Lung (tissue), 12 donors: ENCODE measurements around the gene ADNP. TPM values are rescaled to one million over a fixed set of nuclear protein-coding genes. Genes with fewer than 3 reads are reported as not detected.

Source experiments
- ATAC-seq: fragments of 200-7000 bp; cut with Tn5 transposase; one replicate; pipeline ENCODE4 v1.9.1; 2020; ENCODE audit warnings: moderate number of reproducible peaks; ENCODE audit not compliant: insufficient read depth, low FRiP score
- DNase-seq, 3 donors: peaks; one replicate each; pipeline ENCODE4 v3.0.0-alpha.2; 2013 to 2017
- H3K27ac ChIP-seq, 2 donors: one replicate each; pipeline ENCODE4 v1.5.1; 2013; ENCODE audit warnings: mild to moderate bottlenecking in 2 of 2, moderate library complexity in 2 of 2, control low read depth in 1 of 2, inconsistent platforms in 1 of 2, low read depth in 1 of 2, low read length in 1 of 2
- H3K27me3 ChIP-seq, 3 donors: one replicate each; pipeline ENCODE4 v1.5.1; 2013; ENCODE audit warnings: low read length in 2 of 3; ENCODE audit not compliant: control insufficient read depth in 3 of 3, insufficient read depth in 3 of 3
- H3K36me3 ChIP-seq, 4 donors: one replicate each; pipeline ENCODE4 v1.5.1; 2013; ENCODE audit warnings: low read length in 4 of 4, mild to moderate bottlenecking in 1 of 4, moderate library complexity in 1 of 4; ENCODE audit not compliant: control insufficient read depth in 4 of 4, insufficient read depth in 4 of 4
- H3K4me1 ChIP-seq, 5 donors: one replicate each; pipeline ENCODE4 v1.5.1; 2013; ENCODE audit warnings: low read length in 5 of 5, mild to moderate bottlenecking in 2 of 5, moderate library complexity in 1 of 5; ENCODE audit not compliant: control insufficient read depth in 5 of 5, insufficient read depth in 5 of 5
- H3K4me3 ChIP-seq: one replicate; pipeline ENCODE4 v1.5.1; 2013; ENCODE audit warnings: mild to moderate bottlenecking, control low read depth, moderate library complexity
- H3K9ac ChIP-seq, 2 donors: one replicate each; pipeline ENCODE4 v1.5.1; 2013; ENCODE audit warnings: low read length in 2 of 2, control low read depth in 1 of 2; ENCODE audit not compliant: insufficient read depth in 1 of 2
- H3K9me3 ChIP-seq, 4 donors: one replicate each; pipeline ENCODE4 v1.5.1; 2013; ENCODE audit warnings: low read length in 3 of 4, mild to moderate bottlenecking in 1 of 4, moderate library complexity in 1 of 4; ENCODE audit not compliant: control insufficient read depth in 4 of 4, insufficient read depth in 3 of 4
- CTCF ChIP-seq: IDR thresholded peaks from 2 replicates; pipeline ENCODE4 v1.5.1; 2012; ENCODE audit warnings: mild to moderate bottlenecking; ENCODE audit errors: control extremely low read depth, extremely low read depth
- WGBS, 2 donors: extraction: QIAGEN DNeasy Blood & Tissue Kit; methylation state at CpG; one replicate each; pipeline ENCODE4 v1.1.7; 2013; 5-methylcytosine and 5-hydroxymethylcytosine counted together
- polyA plus RNA-seq, 2 donors: library from polyadenylated mRNA; stranded (reverse); fragments of 200-250 nt; gene quantifications; one replicate each; pipeline ENCODE4 v1.2.1, GENCODE V29; 2013
- total RNA-seq, 2 donors: library from RNA; depleted of rRNA in 1 of 2; stranded (reverse); fragments of >200 nt in 1 of 2; gene quantifications; one replicate each; pipeline ENCODE4 v1.2.1, GENCODE V29; 2014 to 2021
- donor health status: control.
- donor health status: control.
- donor health status: Bipolar disorder and iron deficiency.
- donor health status: healthy.
- donor health status: DM: yes; HTN: yes; CAD: no.

ADNP gene
- total and polyA plus RNA-seq, 4 donors, result 18.0 to 81.5 (median 41.5) TPM

- 94% methylated on average over 10 of the region's 10 CpGs for WGBS, 2 donors
- ATAC-seq (no peak), DNase-seq (no peak)
- Histone ChIP-seq H3K27me3 (no peaks in the 10 kb centered on the region), H3K9ac (no peak overlapping the region), H3K9me3 (no peaks in the 10 kb centered on the region), H3K4me3 (no peak overlapping the region), H3K4me1 (peaks cover 0 to 15% (median 0%) of the 10 kb centered on the region in 5 donors), H3K36me3 (no peaks in the 10 kb centered on the region), H3K27ac (no peak overlapping the region)
- no peak for TF ChIP-seq CTCF
These were observed 57.0 kb downstream of the ADNP start for GRCh38 chr20:50874111-50874757.

GRCh38 chr20:50873585-50873984 is 57.7 kb downstream of the ADNP start:
- H3K4me3 ChIP-seq, result no peak overlapping the region
- H3K27ac ChIP-seq, result no peak overlapping the region
- TF ChIP-seq CTCF, result no peak
- no peaks in the 10 kb centered on the region for H3K36me3 ChIP-seq
- H3K9me3 ChIP-seq, result no peaks in the 10 kb centered on the region
- 91% methylated on average over 10 of the region's 10 CpGs for WGBS, 2 donors
- DNase-seq (no peak), ATAC-seq (no peak)
- H3K27me3 ChIP-seq, result no peaks in the 10 kb centered on the region
- no peak overlapping the region for H3K9ac ChIP-seq
- H3K4me1 ChIP-seq, result peaks cover 0 to 15% (median 0%) of the 10 kb centered on the region in 5 donors

- ATAC-seq (no peak), DNase-seq (no peak)
- peaks cover 0 to 15% (median 0%) of the 10 kb centered on the region in 5 donors for H3K4me1 ChIP-seq
- H3K9ac ChIP-seq, result no peak overlapping the region
- 63 to 77% methylated on average over 16 of the region's 16 CpGs for WGBS, 2 donors
- H3K36me3 ChIP-seq, result no peaks in the 10 kb centered on the region
- no peak overlapping the region for H3K27ac ChIP-seq
- H3K9me3 ChIP-seq, result no peaks in the 10 kb centered on the region
- H3K27me3 ChIP-seq, result no peaks in the 10 kb centered on the region
- no peak for TF ChIP-seq CTCF
- H3K4me3 ChIP-seq, result no peak overlapping the region
These were observed 58.4 kb downstream of the ADNP start for GRCh38 chr20:50872560-50873425.
